ENCODE measurements around the gene ROPN1L. TPM values are rescaled to one million over a fixed set of nuclear protein-coding genes. Genes with fewer than 3 reads are reported as not detected.
"Not testable (repeated sequence)": the region's sequence is repeated elsewhere in the genome, so short reads cannot be mapped to it uniquely, and the experiment has no call there.

The ROPN1L gene
- total RNA-seq, 1 donor from 2014 or later: 3.0 TPM

DNA sequence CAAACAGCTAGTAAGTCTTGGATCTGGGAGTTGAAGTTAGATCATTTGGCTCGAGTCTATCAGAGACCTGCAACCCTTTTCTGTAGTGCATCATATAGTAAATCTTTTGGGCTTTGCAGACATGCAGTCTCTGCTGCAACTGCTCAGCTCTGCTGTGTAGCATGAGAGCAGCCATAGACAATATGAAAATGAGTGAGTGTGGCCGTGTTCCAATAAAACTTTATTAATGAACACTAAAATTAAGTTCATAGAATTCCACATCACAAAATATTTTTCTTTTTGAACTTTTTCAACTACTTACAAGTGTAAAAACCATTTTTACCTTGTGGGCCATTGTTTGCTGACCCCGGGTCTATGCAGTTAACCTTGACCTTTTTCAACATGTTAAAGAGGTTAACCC is 35.2 kb downstream of the ROPN1L start:
- intact Hi-C loops (cut with micrococcal nuclease): no loop called here

DNA sequence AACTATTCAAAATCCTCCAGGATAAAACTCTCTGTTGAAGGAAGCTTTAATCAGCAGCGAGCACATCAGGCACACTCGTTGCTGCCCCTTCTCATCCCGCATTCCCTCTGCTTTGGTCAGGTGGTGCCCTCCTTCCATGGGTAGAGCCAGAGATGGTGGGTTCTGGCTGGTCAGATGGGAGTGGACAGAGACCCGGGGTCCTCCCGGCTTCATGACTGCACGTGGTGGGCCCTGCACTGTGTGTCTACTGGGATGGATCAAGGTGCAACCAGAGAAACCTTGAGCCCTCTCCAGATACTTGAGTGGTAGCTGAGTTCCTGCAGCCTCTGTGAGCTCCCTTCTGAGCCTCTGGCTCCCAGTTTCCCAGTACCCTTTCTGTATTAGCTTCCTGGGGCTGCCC is 36.3 kb downstream of the ROPN1L start:
- intact Hi-C loops (cut with micrococcal nuclease): no loop called here

DNA sequence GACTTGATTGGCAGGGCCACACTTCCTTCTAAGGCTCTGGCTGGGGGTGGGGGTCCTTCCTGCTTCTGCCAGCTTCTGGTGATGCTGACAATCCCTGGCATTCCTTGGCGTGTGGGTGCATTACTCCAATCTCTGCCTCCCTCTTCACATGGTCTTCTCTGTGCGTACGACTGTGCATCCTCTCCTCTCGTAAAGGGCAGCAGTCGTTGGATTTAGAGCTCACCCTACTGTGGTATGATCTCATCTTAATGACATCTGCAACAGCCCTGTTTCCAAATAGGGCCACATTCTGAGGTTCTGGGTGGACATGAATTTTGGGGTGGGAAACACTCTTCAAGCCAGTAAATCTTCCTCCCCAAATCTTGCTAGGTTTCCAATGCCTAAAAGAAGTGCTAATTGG is 36.8 kb downstream of the ROPN1L start:
- intact Hi-C loops (cut with micrococcal nuclease): no loop called here

DNA sequence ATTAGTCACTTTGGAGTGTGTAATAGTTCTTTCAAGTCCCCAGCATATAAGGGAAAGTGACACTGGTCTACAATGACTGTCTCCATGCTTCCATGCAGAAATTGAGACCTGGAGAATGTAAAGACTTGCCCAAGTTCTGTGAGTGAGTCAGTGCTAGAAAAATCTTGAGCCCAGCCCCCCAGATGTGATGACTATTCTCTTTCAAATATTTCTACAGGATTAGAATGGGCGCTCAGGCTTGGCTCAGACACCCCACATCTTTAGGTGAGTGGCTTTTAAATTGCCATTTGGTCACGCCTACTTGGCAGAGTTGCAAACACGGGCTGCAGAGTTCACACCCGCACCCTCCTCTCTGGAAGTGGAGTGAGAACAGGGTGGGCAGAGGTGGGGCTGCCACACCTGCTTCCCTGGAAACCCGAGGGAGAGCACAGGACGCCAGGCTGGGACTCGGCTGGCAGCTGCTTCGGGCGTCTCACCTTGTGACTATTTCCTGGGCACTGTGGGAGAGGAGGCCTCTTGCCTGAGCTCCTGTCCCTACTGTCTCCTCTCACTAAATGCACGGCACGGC is 37.6 kb downstream of the ROPN1L start:
- intact Hi-C loops (cut with micrococcal nuclease): no loop called here

DNA sequence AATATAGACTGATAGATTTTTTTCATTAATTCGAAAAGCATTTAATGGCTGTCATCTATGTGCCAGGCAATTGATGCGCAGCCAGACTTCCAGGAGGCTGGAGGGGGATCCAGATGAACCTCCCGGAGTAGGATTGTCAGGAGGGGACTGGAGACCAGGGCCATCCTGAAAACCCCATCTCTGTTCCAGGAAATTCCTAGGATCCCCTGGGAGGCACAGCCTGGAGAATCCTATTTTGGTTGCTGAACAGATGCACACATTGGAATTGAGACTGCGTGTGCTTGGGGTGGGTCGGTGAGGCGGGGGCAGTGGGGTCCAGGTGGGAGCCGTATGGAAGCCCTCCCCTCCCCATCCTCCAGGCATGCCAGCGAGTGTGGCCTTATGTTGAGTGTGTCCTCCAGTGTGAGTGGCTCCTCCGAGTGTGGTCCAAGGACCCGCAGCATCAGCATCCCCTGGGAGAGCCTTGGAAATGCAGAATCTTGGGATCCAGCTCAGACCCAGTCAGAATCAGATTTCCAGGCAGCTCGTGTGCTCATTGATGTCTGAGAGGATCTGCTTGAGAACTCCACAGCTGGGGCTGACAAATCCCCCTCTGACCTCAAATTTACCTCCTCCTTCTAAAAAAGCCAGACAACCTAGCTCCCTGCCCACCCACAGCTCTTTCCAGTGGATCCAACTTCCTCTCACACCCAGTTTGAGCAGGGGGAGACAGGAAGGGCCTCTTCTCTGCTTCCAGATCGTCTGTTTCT is 38.7 kb downstream of the ROPN1L start:
- intact Hi-C loops (cut with micrococcal nuclease): no loop called here

DNA sequence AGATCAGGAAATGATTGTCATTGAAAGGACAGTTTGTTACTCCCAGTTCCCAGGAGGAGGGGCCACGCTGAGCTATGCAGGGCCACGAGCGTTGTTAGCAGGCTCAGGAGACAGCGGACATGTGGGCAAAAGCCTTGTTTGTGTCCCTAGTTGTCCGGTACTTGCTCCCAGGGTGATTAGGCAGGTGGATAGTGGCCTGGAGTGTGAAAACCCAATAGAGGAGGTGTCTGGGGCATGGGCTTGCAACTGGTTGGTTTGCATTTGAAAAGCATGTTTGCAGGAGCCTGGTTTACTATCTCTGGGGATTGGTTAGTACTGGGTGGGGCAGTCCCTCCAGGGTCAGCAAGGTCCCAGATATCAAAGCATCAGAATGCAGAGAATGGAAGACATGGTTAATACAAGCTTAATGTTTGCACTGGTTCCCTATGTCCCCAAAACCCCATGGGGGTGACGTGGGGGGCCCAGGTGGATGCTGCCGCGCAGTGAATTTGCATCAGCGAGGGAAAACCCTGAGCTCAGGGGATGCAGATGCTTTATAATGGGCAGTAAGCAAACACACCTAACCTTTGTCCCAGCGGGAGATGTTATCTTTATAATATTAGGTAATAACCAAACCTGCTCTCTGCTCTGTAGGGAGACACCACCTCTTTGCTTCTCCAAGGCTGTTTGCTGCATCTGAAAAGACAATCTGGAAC is 39.7 kb downstream of the ROPN1L start:
- intact Hi-C loops (cut with micrococcal nuclease): no loop called here

DNA sequence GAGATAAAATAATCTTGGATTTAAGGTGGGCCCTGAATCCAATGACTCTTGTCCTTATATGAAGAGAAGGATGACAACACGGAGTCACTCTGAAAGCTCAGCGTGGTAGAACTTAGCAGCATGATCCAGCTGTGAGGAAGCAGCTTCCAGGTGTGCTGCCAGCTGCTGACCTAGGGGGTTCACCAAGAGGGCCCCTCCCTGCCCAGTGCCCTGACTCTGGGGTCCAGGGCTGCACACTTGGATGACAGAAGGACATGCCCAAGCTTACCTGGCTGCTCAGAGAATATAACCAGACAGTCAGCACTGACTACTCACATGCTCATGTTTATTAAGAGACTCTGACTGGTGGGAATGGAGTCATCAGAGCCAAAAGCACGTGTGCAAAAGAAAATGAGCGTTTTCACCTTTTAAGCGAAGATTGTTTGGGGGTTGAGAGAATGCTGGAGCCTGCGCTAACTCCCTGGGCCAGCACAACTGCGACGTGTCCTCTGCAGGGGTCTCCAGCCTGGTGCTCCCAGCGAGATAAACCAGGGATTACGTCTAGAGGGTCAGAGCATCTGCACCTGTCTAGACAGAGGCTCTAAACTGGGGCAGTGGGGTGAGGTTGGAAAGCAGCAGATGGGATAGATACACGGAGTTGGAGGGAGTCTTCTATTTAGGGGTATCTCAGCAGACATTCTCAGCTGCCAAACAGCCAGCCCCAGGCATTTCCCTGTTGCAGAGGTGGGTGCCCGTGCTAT is 41.3 kb downstream of the ROPN1L start:
- intact Hi-C loops (cut with micrococcal nuclease): no loop called here

DNA sequence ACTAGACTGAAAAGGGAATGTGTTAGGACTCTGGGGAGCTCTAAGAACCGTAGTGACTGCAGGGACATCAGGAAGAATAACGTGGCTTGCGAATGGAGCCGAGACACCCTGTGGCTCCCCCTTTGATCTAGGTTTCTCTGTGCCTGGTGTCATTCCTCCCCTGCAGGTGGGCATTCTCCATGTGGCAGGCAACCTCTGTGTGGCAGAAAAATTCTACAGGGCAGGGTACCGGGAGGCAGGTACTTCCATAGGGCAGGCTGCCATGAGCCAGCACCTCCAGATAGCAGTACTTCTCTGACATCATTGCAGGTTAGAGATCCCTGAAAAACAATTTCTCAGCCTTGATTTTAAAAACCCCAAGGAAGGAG is 43.1 kb downstream of the ROPN1L start:
- intact Hi-C loops (cut with micrococcal nuclease): no loop called here

DNA sequence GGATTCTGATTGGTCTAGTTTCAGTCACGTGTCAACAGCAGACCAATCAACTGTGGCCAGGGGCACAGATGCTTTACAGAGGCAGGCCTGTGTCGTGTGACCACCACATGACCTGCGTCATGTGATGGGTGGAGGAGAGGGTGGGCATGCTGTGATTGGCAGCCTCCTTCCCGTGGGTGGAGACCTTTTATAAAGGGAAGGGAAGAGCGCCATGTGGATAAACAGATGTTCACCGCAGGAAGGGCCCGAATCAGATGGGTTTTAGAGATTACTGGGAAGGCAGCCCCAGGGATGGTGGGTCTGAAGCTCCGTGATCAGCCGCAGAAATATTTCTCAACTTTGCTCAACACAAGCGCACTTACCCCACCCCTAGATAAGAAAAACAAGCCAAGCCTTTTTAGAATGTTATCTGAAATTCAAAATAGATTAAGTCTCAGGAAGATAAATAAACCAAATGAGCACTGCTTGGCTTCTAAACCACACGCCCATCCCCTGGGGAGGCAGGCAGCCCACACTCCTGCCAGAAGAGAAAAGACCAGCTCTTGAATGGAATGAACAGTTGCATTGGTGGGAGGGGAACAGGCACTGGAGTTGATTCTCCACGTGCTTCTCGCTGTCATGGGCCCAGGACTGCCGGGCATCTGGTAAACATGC is 43.6 kb downstream of the ROPN1L start:
- intact Hi-C loops (cut with micrococcal nuclease): no loop called here

DNA sequence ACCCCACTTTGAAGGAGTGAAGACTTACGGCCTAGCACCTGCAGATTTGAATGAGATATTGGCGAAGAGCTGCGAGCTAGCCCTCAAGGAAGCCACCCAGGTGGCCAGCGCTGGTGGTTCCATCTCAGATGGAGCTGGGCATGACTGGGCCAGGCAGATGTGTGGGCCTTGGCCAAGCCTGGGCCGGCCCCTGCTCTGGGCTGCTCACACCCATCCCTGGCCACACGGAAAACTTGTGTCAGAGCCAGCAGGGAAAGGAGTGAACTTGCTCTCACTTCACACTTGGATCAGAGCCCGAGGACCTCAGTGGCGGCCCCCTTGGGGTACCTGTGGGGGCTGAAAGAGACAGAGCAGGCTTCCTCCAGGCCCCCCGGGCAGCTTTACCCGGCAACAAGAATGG is 44.2 kb downstream of the ROPN1L start:
- intact Hi-C loops (cut with micrococcal nuclease): no loop called here

DNA sequence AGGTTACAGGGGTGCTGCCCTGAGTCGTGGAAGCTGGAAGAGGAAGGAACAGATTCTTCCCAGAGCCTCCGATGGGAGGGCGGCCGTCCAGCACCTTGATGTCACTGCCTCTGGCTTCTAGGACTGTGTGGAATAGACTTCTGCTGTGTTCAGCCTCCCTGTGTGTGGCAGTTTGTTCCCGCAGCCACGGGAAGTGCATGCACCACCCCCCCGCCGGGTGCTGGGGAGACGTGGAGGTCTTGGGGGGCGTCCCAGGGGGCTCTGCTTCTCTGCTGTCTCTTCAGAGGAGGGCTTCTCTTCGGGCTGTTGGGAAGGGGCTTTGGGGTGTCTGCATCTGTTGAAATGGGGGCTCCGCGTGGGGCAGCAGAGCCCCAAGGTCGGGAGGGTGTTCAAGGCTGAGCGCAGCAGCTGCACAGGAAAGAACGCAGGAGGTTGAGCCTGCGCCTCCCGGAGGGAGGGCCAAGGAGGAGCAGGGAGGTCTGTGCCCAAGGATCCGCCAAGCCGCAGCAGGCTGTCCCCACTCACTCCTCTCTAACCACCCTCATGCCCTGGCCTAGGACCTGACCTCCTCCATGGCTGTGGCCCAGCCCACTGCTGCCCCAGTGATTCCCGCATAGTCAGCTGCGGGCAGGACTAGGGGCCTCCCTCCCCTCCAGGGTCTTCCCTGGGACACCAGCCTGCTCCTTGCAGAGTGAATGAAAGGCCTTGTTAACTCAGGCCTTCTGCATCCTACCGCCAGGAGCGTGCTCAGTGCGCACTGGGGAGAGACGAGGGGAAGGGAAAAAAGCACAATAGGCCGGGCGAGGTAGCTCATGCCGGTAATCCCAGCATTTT is 45.0 kb downstream of the ROPN1L start:
- intact Hi-C loops (cut with micrococcal nuclease): no loop called here

DNA sequence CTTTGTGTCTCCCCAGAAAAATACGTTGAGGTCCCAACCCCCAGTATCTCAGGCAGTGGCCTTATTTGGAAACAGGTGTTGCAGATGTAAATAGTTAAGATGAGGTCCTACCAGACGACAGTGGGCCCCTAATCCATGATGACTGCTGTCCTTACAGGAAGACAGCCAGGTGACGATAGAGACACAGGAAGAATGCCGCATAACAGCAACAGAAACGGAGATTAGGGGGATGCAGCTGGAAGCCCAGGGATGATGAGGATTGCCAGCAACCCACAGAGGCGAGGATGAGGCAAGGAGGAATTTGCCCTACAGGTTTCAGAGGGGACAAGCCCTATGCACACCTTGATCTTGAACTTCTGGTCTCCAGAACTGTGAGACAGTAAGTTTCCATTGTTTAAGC is 46.5 kb downstream of the ROPN1L start:
- intact Hi-C loops (cut with micrococcal nuclease): no loop called here

DNA sequence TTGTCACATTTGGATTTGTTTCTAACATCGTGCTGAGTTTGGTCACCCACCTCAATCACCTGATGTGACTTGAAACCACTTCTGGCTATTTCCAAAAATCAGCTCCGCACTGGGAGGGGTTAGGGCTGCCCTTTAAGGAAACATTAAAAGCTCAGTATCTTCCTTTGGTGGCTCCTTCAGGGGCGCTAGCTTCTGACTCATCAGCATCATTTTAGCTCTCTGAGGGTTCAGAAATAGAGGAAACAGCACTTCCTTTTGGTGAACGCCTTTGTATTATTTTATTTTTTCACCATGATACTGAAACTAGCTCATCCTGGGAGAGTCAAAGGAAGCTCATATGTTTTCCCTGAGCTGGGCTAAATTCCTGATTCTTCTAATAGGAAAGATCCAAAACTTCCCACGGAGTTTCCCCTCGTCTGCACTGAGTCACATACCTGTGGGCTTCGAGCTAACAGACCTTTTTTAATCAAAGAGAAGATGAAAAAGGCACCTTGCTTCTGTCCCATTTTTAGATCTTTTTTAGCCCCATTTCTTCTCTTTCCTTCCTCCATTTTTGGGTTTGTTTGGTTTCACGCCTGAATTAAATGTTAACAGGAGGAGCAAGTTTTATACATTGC is 48.2 kb downstream of the ROPN1L start:
- intact Hi-C loops (cut with micrococcal nuclease): no loop called here

DNA sequence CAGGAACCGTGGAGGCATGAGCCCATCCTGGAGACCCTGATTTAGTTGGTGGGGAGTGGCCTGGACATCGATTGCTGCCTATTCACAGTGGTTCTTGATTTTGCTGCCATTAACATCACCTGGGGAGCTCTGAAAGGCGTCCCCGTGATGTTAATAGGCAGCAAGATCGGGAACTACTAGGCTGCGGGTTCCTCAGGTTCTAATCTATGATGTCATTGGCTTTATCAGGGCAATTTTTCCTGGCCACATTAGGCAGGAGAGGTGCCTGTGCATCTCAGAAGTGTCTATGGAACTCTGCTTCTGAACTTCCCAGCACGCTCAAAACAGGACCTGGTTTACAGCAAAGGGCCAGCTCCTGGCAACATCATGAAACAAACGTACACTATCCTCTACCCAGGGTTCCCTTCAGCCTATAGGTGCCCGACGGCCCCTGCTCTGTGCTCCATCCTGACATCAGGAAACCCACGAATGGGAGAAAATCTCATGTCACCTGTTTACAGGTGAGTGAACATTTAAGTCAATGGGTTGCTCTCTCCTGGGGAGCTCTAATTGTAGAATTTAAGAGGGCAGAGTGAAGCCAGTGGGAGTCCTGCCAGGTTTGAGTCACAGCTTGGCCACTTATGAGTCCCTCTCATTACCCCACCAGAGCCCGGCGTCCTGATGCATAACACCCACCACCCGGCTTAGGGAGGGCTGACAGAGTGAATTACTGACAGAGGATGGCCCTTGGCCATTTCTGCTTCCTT is 49.4 kb downstream of the ROPN1L start:
- intact Hi-C loops (cut with micrococcal nuclease): no loop called here

DNA sequence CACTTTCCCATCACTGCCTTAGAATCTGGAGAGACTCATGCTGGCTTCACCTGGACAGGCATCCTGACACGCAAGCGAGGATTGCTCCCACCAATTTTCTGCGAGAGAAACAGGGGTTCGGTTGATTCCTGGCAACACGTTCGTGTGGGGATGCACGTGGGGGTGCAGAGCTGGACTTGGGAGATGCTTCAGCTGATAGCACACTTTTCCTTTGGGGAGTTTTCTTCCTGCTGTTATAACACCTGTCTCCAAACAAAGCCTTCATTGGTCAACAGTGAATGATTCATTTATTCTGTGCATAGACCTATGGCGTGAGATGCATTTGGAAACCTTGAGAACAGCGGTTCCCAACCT is 50.0 kb downstream of the ROPN1L start:
- intact Hi-C loops (cut with micrococcal nuclease): no loop called here

DNA sequence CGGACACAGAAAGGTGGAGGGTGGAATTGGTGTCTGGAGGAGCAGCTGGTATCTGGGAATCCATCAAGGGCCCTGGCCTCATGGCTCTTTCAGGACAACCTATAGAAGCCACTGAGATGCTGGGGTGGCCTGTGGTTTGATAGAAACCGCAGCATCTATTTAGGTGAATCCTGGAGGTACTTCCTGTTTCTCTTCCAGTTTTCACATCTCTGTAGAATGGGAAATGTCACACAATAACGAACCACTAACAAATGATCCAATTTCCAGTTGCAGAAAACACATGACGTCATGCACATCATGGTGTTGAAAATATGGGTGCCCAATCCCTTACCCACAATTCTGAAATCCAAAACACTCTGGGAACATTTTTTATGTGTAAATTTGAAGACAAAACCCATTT is 52.2 kb downstream of the ROPN1L start:
- intact Hi-C loops (cut with micrococcal nuclease): no loop called here

DNA sequence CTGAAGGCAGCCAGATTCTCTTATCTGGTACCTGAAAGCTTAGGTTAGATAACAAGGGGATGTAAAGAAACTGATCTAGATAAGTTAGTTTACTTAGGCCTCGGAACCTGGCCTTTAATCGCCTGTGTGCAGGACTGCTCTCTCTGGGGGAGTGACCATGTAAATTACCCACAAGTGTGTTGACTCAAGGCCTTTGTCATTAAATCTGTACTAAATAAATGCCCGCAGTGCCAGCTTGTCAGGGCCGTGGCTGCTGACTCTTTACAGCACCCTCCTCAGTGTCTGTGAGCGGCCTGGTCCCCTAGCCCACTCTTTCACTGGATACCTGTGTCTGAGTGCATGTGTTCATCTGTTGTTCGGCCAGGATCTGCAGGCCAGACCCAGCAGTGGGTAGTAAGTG is 52.8 kb downstream of the ROPN1L start:
- intact Hi-C loops (cut with micrococcal nuclease): not testable (repeated sequence)

DNA sequence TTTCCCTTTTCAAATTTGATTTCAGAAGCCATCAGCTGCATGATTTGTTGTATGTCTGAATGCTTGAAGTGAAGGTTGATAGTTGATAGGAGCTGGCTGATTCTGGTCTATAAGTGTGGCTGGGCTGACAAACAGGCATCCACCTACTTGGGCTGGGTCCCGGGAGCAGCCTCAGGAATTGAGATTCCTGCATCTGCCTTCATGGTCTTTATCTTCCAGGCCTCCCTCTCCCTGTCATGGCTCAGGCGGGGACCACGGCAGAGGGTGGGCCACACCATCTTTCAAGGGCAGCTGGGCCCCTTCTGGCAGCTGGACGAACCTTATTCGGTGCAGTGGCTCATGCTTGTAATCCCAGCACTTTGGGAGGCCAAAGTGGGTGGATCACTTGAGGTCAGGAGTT is 55.9 kb downstream of the ROPN1L start:
- intact Hi-C loops (cut with micrococcal nuclease): no loop called here

DNA sequence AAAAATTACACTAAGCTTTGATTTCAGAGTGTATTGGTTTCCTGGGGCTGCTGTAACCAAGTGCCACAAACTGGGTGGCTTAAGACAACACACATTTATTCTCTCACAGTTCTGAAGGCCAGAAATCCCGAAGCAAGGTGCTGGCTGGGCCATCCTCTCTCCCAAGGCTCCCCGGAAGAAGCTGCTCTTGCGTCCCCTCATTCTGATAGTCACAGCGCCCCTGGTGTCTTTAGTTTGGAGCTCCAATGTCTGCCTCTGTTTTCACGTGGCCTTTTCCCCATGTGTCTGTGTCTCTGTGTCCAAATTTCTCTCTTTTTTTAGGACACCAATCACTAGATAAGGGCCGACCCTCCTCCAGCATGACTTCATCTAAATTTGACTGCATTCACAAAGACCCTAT is 56.7 kb downstream of the ROPN1L start:
- intact Hi-C loops (cut with micrococcal nuclease): no loop called here

DNA sequence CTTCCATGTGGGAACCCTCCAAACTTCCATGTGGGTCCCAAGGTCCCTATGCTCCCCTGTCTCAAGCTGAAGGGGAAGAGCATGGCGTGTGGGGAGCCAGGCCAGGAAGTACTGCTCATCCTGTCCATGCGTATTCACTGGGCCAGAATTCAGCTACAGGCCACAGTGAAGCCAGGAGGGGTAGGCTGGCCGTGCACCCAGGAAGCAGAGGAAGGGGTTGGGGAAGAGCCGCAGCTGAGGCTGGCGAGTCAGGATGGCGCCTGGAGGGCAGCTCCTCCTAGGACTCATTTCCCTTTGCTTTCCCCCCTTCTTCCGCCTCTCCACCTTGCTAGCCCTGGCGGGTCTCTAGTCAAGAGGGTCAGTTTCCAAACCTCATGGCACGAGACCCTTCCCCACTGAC is 57.4 kb downstream of the ROPN1L start:
- intact Hi-C loops (cut with micrococcal nuclease): no loop called here

Measured in T-helper 1 cell treated with Interleukin-12 subunit alpha and Interleukin-12 subunit beta and Interleukin-4 antibody, amounts not matched to agents 30 ng/mL and 1 ng/mL, for 36 hours (primary cell).